Stimulated activated CD4-positive, alpha-beta T cell treated with anti-CD3 and anti-CD28 coated beads, Interleukin-2, amount 100 ng/mL, for 4 hours (primary cell): ENCODE data around the gene ETDC.
"Not testable (repeated sequence)": the region's sequence is repeated elsewhere in the genome, so short reads cannot be mapped to it uniquely, and the experiment has no call there.

Experiments used
- DNase-seq: peaks from one replicate; pipeline ENCODE4 v3.0.0-alpha.2; 2020; ENCODE audit warnings: low read depth

Gene ETDC

GRCh38 chrX:135309430-135309923 is at the start of gene ETDC:
TSS of gene ETDC (plus strand) at chrX:135309480. CDS start at chrX:135309480, 0 bp downstream.
- no peak for DNase-seq

- DNase-seq = not testable (repeated sequence)
Measured at GRCh38 chrX:135260976-135261375, 48.3 kb upstream of the ETDC start.

GRCh38 chrX:135263376-135263775 is 45.9 kb upstream of the ETDC start:
- not testable (repeated sequence) for DNase-seq

- DNase-seq = no peak
Measured at GRCh38 chrX:135264206-135264605, 45.1 kb upstream of the ETDC start.

- no peak for DNase-seq
Measured at GRCh38 chrX:135273162-135273561, 36.1 kb upstream of the ETDC start.

GRCh38 chrX:135275973-135276372 is 33.3 kb upstream of the ETDC start:
- DNase-seq = no peak

- DNase-seq = no peak
Measured at GRCh38 chrX:135287266-135287823, 21.9 kb upstream of the ETDC start.

- DNase-seq = peak; percentile 44
Measured at GRCh38 chrX:135295238-135295943, 13.9 kb upstream of the ETDC start.

GRCh38 chrX:135295944-135296305 is 13.4 kb upstream of the ETDC start:
- no peak for DNase-seq

- no peak for DNase-seq
Measured at GRCh38 chrX:135302269-135302873, 6.9 kb upstream of the ETDC start.

GRCh38 chrX:135304741-135305140 is 4.5 kb upstream of the ETDC start:
- no peak for DNase-seq

GRCh38 chrX:135307171-135307570 is 2.1 kb upstream of the ETDC start:
- no peak for DNase-seq

- no peak for DNase-seq
Measured at GRCh38 chrX:135308345-135308855, 880 bp upstream of the ETDC start.

- no peak for DNase-seq
Measured at GRCh38 chrX:135315864-135316263, 6.6 kb downstream of the ETDC start.

GRCh38 chrX:135324463-135324862 is 15.2 kb downstream of the ETDC start:
- no peak for DNase-seq

- DNase-seq = not testable (repeated sequence)
Measured at GRCh38 chrX:135325036-135325818, 15.9 kb downstream of the ETDC start.

GRCh38 chrX:135327299-135327698 is 18.0 kb downstream of the ETDC start:
- DNase-seq = no peak

GRCh38 chrX:135328421-135329005 is 19.2 kb downstream of the ETDC start:
- DNase-seq = no peak

- DNase-seq = no peak
Measured at GRCh38 chrX:135330706-135331105, 21.4 kb downstream of the ETDC start.

- DNase-seq = no peak
Measured at GRCh38 chrX:135331525-135331924, 22.2 kb downstream of the ETDC start.

GRCh38 chrX:135340831-135341230 is 31.6 kb downstream of the ETDC start:
- no peak for DNase-seq

GRCh38 chrX:135345107-135345589 is 35.9 kb downstream of the ETDC start:
- DNase-seq = no peak
